ENCODE measurements around the gene DIPK1B.

DIPK1B gene

GRCh38 chr9:136759436-136760325 lies 47.3 kb downstream of the DIPK1B start:
- Histone ChIP-seq H3K4me3 (ENCODE audit: low read depth, low read length) (no peak overlapping the region), H3K36me3 (ENCODE audit: control insufficient read depth in 2 of 2, insufficient read depth in 1 of 2, low read length in 2 of 2) (no peaks in the 10 kb centered on the region), H3K9me3 (ENCODE audit: control insufficient read depth, insufficient read depth, low read depth, low read length) (no peaks in the 10 kb centered on the region), H3K27ac (ENCODE audit: extremely low read depth, low read depth, low read length) (no peak overlapping the region), H3K4me1 (ENCODE audit: control insufficient read depth, insufficient read depth, low read length) (no peaks in the 10 kb centered on the region)
- ChIA-PET POLR2A (interaction anchor here (0.5 to 2.3 kb wide), 3 partner anchors 32 to 498 kb away, joined by 3 to 9 read pairs (median 5); no protein-coding TSS in a partner anchor), CTCF (interaction anchor here (0.6 to 5.9 kb wide), 20 partner anchors 9 to 619 kb away, joined by 3 to 54 read pairs (median 5); partner anchors contain the start of gene LCN6)
- TF ChIP-seq ZNF354C (tag by site-specific recombination; IDR thresholded peaks at IDR 0.05; ENCODE audit: borderline replicate concordance, low read depth) (no peak), MZF1 (tag by site-specific recombination; IDR thresholded peaks at IDR 0.05; ENCODE audit: borderline replicate concordance) (peak; percentile 63; the same call in 1 of the 2 replicates)

DNA sequence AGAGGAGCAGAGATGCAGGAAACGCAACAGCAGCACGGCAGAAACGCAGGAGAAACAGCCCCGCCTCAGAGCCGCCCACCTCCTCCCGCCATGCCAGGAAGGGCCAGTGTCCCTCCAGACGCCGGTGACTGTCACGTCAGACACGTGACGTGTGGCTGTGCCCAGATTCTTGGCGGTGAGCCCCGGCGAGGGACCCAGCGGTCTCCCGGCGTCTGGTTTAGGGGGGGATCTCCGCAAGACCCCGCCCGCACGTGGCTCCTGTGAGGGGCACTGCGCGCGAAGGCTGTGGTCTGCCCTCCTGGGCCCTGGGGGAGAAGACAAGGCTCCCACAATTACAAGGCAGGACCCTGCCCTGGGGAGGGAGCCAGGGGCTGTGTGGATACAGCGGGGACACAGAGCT lies 48.1 kb downstream of the DIPK1B start:
- Histone ChIP-seq H3K9me3 (ENCODE audit: control insufficient read depth, insufficient read depth, low read depth, low read length) (no peaks in the 10 kb centered on the region), H3K36me3 (ENCODE audit: control insufficient read depth in 2 of 2, insufficient read depth in 1 of 2, low read length in 2 of 2) (no peaks in the 10 kb centered on the region), H3K4me3 (ENCODE audit: low read depth, low read length) (no peak overlapping the region), H3K27ac (ENCODE audit: extremely low read depth, low read depth, low read length) (no peak overlapping the region), H3K4me1 (ENCODE audit: control insufficient read depth, insufficient read depth, low read length) (no peaks in the 10 kb centered on the region)
- ChIA-PET CTCF (interaction anchor here (0.6 to 5.9 kb wide), 17 partner anchors 9 to 494 kb away, joined by 3 to 54 read pairs (median 5); no protein-coding TSS in a partner anchor), POLR2A (interaction anchor here (0.7 to 1.4 kb wide), 2 partner anchors 32 to 33 kb away, joined by 3 to 14 read pairs; no protein-coding TSS in a partner anchor)
- TF ChIP-seq ZNF132 (tag by site-specific recombination; IDR thresholded peaks at IDR 0.05; ENCODE audit: borderline replicate concordance) (no peak), ZNF223 (tag by site-specific recombination; IDR thresholded peaks at IDR 0.05) (no peak), KLF8 (tag by site-specific recombination; IDR thresholded peaks at IDR 0.05) (no peak), ZXDB (tag by site-specific recombination; IDR thresholded peaks at IDR 0.05) (no peak), ZNF211 (tag by site-specific recombination; IDR thresholded peaks at IDR 0.05; ENCODE audit: low read depth) (no peak), ZNF664 (tag by site-specific recombination; IDR thresholded peaks at IDR 0.05) (no peak), ZNF202 (tag by site-specific recombination; IDR thresholded peaks at IDR 0.05; ENCODE audit: borderline replicate concordance) (no peak), KLF9 (tag by site-specific recombination; IDR thresholded peaks at IDR 0.05; ENCODE audit: low read depth) (no peak), ZNF549 (tag by site-specific recombination; IDR thresholded peaks at IDR 0.05) (no peak), GFI1B (tag by site-specific recombination; IDR thresholded peaks at IDR 0.05) (no peak), ZNF792 (tag by site-specific recombination; IDR thresholded peaks at IDR 0.05) (no peak), ZNF350 (tag by site-specific recombination; IDR thresholded peaks at IDR 0.05) (no peak), ZNF830 (tag by site-specific recombination; IDR thresholded peaks at IDR 0.05; ENCODE audit: low read depth) (no peak)
- TF ChIP-seq, protein P1, sequence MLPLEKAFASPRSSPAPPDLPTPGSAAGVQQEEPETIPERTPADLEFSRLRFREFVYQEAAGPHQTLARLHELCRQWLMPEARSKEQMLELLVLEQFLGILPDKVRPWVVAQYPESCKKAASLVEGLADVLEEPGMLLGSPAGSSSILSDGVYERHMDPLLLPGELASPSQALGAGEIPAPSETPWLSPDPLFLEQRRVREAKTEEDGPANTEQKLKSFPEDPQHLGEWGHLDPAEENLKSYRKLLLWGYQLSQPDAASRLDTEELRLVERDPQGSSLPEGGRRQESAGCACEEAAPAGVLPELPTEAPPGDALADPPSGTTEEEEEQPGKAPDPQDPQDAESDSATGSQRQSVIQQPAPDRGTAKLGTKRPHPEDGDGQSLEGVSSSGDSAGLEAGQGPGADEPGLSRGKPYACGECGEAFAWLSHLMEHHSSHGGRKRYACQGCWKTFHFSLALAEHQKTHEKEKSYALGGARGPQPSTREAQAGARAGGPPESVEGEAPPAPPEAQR (tag by site-specific recombination; IDR thresholded peaks at IDR 0.05): no peak
- TF ChIP-seq, protein P2, sequence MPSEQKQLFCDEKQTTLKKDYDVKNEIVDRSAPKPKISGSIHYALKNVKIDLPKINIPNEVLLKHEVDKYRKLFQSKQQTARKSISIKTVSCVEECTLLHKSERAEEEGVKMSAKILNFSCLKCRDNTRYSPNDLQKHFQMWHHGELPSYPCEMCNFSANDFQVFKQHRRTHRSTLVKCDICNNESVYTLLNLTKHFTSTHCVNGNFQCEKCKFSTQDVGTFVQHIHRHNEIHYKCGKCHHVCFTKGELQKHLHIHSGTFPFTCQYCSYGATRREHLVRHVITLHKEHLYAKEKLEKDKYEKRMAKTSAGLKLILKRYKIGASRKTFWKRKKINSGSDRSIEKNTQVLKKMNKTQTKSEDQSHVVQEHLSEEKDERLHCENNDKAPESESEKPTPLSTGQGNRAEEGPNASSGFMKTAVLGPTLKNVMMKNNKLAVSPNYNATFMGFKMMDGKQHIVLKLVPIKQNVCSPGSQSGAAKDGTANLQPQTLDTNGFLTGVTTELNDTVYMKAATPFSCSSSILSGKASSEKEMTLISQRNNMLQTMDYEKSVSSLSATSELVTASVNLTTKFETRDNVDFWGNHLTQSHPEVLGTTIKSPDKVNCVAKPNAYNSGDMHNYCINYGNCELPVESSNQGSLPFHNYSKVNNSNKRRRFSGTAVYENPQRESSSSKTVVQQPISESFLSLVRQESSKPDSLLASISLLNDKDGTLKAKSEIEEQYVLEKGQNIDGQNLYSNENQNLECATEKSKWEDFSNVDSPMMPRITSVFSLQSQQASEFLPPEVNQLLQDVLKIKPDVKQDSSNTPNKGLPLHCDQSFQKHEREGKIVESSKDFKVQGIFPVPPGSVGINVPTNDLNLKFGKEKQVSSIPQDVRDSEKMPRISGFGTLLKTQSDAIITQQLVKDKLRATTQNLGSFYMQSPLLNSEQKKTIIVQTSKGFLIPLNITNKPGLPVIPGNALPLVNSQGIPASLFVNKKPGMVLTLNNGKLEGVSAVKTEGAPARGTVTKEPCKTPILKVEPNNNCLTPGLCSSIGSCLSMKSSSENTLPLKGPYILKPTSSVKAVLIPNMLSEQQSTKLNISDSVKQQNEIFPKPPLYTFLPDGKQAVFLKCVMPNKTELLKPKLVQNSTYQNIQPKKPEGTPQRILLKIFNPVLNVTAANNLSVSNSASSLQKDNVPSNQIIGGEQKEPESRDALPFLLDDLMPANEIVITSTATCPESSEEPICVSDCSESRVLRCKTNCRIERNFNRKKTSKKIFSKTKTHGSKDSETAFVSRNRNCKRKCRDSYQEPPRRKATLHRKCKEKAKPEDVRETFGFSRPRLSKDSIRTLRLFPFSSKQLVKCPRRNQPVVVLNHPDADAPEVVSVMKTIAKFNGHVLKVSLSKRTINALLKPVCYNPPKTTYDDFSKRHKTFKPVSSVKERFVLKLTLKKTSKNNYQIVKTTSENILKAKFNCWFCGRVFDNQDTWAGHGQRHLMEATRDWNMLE (tag by site-specific recombination; conservative IDR thresholded peaks at IDR 0.05; ENCODE audit: low read depth): no peak

Data from HEK293 (cell line).